HEK293 (cell line): ENCODE data around the gene AK5.

Source experiments
- CTCF ChIA-PET: fragments of 350-600 bp; formaldehyde crosslinking; extraction: SDS; loops from one replicate; lab custom pipeline; 2021; ENCODE audit warnings: antibody characterized with exemption; lab: Yijun Ruan, JAX
- POLR2A ChIA-PET: fragments of 300-600 bp; formaldehyde crosslinking; extraction: SDS; loops from one replicate; lab custom pipeline; 2020; ENCODE audit warnings: antibody characterized with exemption, inconsistent platforms; lab: Yijun Ruan, JAX
- H3K27ac ChIP-seq: fragments of 200-500 bp; sonication (Bioruptor generic); 2 replicates; pipeline ENCODE4 v1.5.1; 2014; ENCODE audit warnings: low read depth, low read length, control low read depth, inconsistent platforms; ENCODE audit errors: extremely low read depth
- H3K36me3 ChIP-seq, 2 experiments: fragments of 200-500 bp in 1 of 2; sonication (Bioruptor generic) in 1 of 2; 1 replicate in 1 of 2; 2 replicates in 1 of 2; pipeline ENCODE4 v1.5.1; 2014 to 2017; ENCODE audit warnings: inconsistent platforms in 2 of 2, low read length in 2 of 2; ENCODE audit not compliant: control insufficient read depth in 2 of 2, insufficient read depth in 1 of 2
- H3K4me1 ChIP-seq: fragments of 200-500 bp; sonication (Bioruptor generic); 2 replicates; pipeline ENCODE4 v1.5.1; 2014; ENCODE audit warnings: mild to moderate bottlenecking, low read length, inconsistent platforms; ENCODE audit not compliant: control insufficient read depth, insufficient read depth
- H3K4me3 ChIP-seq: 2 replicates; pipeline ENCODE4 v1.5.1; 2011; ENCODE audit warnings: low read depth, mild to moderate bottlenecking, control low read depth, low read length, moderate library complexity
- H3K9me3 ChIP-seq: fragments of 200-500 bp; sonication (Bioruptor generic); 2 replicates; pipeline ENCODE4 v1.5.1; 2014; ENCODE audit warnings: low read depth, low read length, inconsistent platforms; ENCODE audit not compliant: control insufficient read depth, insufficient read depth
- HOXD13 ChIP-seq: sonication (generic); formaldehyde crosslinking; IDR thresholded peaks from 2 replicates; pipeline ENCODE4 v1.8.0; 2022; ENCODE audit warnings: missing genetic modification reagents, borderline replicate concordance
- IKZF3 ChIP-seq: fragments of 450-650 bp; IDR thresholded peaks from 2 replicates; pipeline ENCODE4 v1.5.0; 2018; ENCODE audit warnings: missing biosample characterization, mild to moderate bottlenecking, missing genetic modification characterization, moderate library complexity
- KLF10 ChIP-seq: fragments of 450-650 bp; IDR thresholded peaks from 2 replicates; pipeline ENCODE4 v1.5.1; 2018; ENCODE audit warnings: missing biosample characterization, mild to moderate bottlenecking, missing genetic modification characterization
- SALL2 ChIP-seq: fragments of 450-650 bp; formaldehyde crosslinking; IDR thresholded peaks from 2 replicates; pipeline ENCODE4 v1.5.0; 2017; ENCODE audit warnings: missing biosample characterization, mild to moderate bottlenecking, missing genetic modification characterization, borderline replicate concordance
- SCRT1 ChIP-seq: fragments of 450-650 bp; formaldehyde crosslinking; IDR thresholded peaks from 2 replicates; pipeline ENCODE4 v1.5.1; 2016; ENCODE audit warnings: missing biosample characterization, missing genetic modification characterization, borderline replicate concordance
- WT1 ChIP-seq: fragments of 450-650 bp; formaldehyde crosslinking; IDR thresholded peaks from 2 replicates; pipeline ENCODE4 v1.5.1; 2016; ENCODE audit warnings: missing biosample characterization, missing genetic modification characterization
- ZNF114 ChIP-seq: fragments of 450-650 bp; formaldehyde crosslinking; IDR thresholded peaks from 2 replicates; pipeline ENCODE4 v1.5.0; 2017; ENCODE audit warnings: missing biosample characterization, missing genetic modification characterization
- ZNF140 ChIP-seq: fragments of 450-650 bp; formaldehyde crosslinking; IDR thresholded peaks from 2 replicates; pipeline ENCODE4 v1.5.1; 2016; ENCODE audit warnings: missing biosample characterization, missing genetic modification characterization
- ZNF146 ChIP-seq: fragments of 450-650 bp; formaldehyde crosslinking; IDR thresholded peaks from 2 replicates; pipeline ENCODE4 v1.5.1; 2016; ENCODE audit warnings: missing biosample characterization, missing genetic modification characterization
- ZNF169 ChIP-seq: fragments of 450-650 bp; formaldehyde crosslinking; IDR thresholded peaks from 2 replicates; pipeline ENCODE4 v1.5.1; 2016; ENCODE audit warnings: missing biosample characterization, missing genetic modification characterization
- ZNF221 ChIP-seq: fragments of 450-650 bp; formaldehyde crosslinking; IDR thresholded peaks from 2 replicates; pipeline ENCODE4 v1.5.1; 2017; ENCODE audit warnings: missing biosample characterization, missing genetic modification characterization, borderline replicate concordance
- ZNF341 ChIP-seq: fragments of 450-650 bp; formaldehyde crosslinking; IDR thresholded peaks from 2 replicates; pipeline ENCODE4; 2016; ENCODE audit warnings: low read depth, missing biosample characterization, missing genetic modification characterization
- ZNF416 ChIP-seq: fragments of 450-650 bp; formaldehyde crosslinking; IDR thresholded peaks from 2 replicates; pipeline ENCODE4 v1.5.1; 2016; ENCODE audit warnings: missing biosample characterization, missing genetic modification characterization
- ZNF555 ChIP-seq: fragments of 450-650 bp; formaldehyde crosslinking; conservative IDR thresholded peaks from 2 replicates; pipeline ENCODE4 v1.5.1; 2017; ENCODE audit warnings: missing biosample characterization, mild to moderate bottlenecking, missing genetic modification characterization, inconsistent platforms
- ZNF621 ChIP-seq: fragments of 450-650 bp; formaldehyde crosslinking; IDR thresholded peaks from 2 replicates; pipeline ENCODE4 v1.5.1; 2017; ENCODE audit warnings: missing biosample characterization, missing genetic modification characterization
- ZNF624 ChIP-seq: fragments of 450-650 bp; formaldehyde crosslinking; IDR thresholded peaks from 2 replicates; pipeline ENCODE4 v1.5.1; 2017; ENCODE audit warnings: missing biosample characterization, missing genetic modification characterization
- ZNF677 ChIP-seq: fragments of 450-650 bp; IDR thresholded peaks from 2 replicates; pipeline ENCODE4 v1.5.0; 2018; ENCODE audit warnings: missing biosample characterization, mild to moderate bottlenecking, missing genetic modification characterization, moderate library complexity
- ZNF777 ChIP-seq: fragments of 450-650 bp; formaldehyde crosslinking; IDR thresholded peaks from 2 replicates; pipeline ENCODE4 v1.5.1; 2017; ENCODE audit warnings: missing biosample characterization, missing genetic modification characterization, borderline replicate concordance
- TF ChIP-seq, protein P1 (sequence below): fragments of 450-650 bp; formaldehyde crosslinking; IDR thresholded peaks from 2 replicates; pipeline ENCODE4 v1.5.1; 2016; ENCODE audit warnings: missing biosample characterization, missing genetic modification characterization
- TF ChIP-seq, protein P2 (sequence below): fragments of 450-650 bp; formaldehyde crosslinking; conservative IDR thresholded peaks from 2 replicates; pipeline ENCODE4 v1.5.1; 2016; ENCODE audit warnings: low read depth, missing biosample characterization, missing genetic modification characterization
- TF ChIP-seq, protein P3 (sequence below): fragments of 450-650 bp; formaldehyde crosslinking; IDR thresholded peaks from 2 replicates; pipeline ENCODE4 v1.5.1; 2016; ENCODE audit warnings: missing biosample characterization, missing genetic modification characterization
- TF ChIP-seq, protein P4 (sequence below): fragments of 450-650 bp; formaldehyde crosslinking; IDR thresholded peaks from 2 replicates; pipeline ENCODE4 v1.5.1; 2017; ENCODE audit warnings: missing biosample characterization, missing genetic modification characterization
- TF ChIP-seq, protein P5 (sequence below): fragments of 450-650 bp; formaldehyde crosslinking; IDR thresholded peaks from 2 replicates; pipeline ENCODE4 v1.5.0; 2017; ENCODE audit warnings: missing biosample characterization, missing genetic modification characterization, borderline replicate concordance

The AK5 gene

DNA sequence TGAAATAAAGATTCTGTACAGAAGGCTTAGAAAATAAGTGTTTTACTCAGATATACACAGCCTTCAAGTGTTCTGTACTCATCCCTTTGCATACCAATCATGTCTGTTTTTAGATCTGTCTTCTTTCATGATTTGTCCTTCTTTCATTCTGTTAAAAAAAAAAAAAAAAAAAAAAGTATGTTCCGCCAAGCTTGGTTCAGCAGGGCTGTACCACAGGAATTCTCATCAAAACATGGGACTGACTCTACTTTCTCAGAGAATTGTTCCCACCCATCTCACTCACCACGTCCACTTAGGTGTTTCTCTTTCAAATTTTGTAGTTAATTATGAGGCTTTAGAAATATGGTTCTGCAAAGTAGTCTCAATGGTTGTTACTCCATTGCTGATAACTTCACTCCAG lies 119.0 kb downstream of the AK5 start:
- Histone ChIP-seq H3K4me3 (no peak overlapping the region), H3K27ac (no peak overlapping the region)
- POLR2A ChIA-PET = no interaction called here
- TF ChIP-seq IKZF3 (tag by site-specific recombination) (no peak), ZNF416 (tag by site-specific recombination) (no peak), SALL2 (tag by site-specific recombination) (no peak), ZNF114 (tag by site-specific recombination) (no peak), ZNF621 (tag by site-specific recombination) (no peak), SCRT1 (tag by site-specific recombination) (no peak), ZNF146 (tag by site-specific recombination) (no peak), ZNF555 (tag by site-specific recombination) (no peak), ZNF341 (tag by site-specific recombination) (no peak), ZNF140 (tag by site-specific recombination) (no peak), HOXD13 (CRISPR knock-in tag) (no peak), ZNF777 (tag by site-specific recombination) (no peak), ZNF624 (no peak), ZNF169 (tag by site-specific recombination) (no peak), ZNF677 (tag by site-specific recombination) (no peak)
- TF ChIP-seq, protein P1, sequence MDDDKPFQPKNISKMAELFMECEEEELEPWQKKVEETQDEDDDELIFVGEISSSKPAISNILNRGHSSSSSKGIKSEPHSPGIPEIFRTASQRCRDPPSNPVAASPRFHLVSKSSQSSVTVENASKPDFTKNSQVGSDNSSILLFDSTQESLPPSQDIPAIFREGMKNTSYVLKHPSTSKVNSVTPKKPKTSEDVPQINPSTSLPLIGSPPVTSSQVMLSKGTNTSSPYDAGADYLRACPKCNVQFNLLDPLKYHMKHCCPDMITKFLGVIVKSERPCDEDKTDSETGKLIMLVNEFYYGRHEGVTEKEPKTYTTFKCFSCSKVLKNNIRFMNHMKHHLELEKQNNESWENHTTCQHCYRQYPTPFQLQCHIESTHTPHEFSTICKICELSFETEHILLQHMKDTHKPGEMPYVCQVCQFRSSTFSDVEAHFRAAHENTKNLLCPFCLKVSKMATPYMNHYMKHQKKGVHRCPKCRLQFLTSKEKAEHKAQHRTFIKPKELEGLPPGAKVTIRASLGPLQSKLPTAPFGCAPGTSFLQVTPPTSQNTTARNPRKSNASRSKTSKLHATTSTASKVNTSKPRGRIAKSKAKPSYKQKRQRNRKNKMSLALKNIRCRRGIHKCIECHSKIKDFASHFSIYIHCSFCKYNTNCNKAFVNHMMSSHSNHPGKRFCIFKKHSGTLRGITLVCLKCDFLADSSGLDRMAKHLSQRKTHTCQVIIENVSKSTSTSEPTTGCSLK (tag by site-specific recombination) = no peak
- TF ChIP-seq, all 188 proteins: peak for 0
- CTCF ChIA-PET = interaction anchor here (0.7 kb wide), 1 partner anchor 11 kb away, joined by 3 read pairs; no protein-coding TSS in a partner anchor
- Histone ChIP-seq H3K36me3 (no peaks in the 10 kb centered on the region), H3K4me1 (no peaks in the 10 kb centered on the region), H3K9me3 (no peaks in the 10 kb centered on the region)

DNA sequence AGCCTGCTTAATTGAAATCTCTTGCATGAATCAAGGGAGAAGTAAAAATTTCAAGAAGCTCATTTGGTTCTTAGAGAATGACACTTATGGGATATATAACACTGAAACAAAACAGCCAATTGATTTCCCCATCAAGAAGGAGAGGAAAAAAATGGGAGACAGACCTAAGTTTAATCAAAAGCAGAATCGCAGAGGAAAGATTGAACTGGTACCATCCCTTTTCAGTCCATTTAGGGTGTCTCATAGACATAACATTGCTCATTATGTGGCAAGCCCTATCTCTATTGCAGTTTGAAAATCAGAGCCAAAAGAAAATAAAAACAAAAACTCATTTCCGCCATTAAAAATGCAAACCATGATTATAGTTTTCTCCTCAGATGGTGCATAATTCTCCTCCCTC lies 119.6 kb downstream of the AK5 start:
- H3K4me1 ChIP-seq = no peaks in the 10 kb centered on the region
- ChIA-PET CTCF (interaction anchor here (0.7 kb wide), 1 partner anchor 10 kb away, joined by 3 read pairs; no protein-coding TSS in a partner anchor), POLR2A (no interaction called here)
- no peak overlapping the region for H3K4me3 ChIP-seq
- no peaks in the 10 kb centered on the region for H3K9me3 ChIP-seq
- H3K36me3 ChIP-seq = no peaks in the 10 kb centered on the region
- no peak overlapping the region for H3K27ac ChIP-seq
- TF ChIP-seq WT1 (tag by site-specific recombination) = no peak
- TF ChIP-seq, protein P2, sequence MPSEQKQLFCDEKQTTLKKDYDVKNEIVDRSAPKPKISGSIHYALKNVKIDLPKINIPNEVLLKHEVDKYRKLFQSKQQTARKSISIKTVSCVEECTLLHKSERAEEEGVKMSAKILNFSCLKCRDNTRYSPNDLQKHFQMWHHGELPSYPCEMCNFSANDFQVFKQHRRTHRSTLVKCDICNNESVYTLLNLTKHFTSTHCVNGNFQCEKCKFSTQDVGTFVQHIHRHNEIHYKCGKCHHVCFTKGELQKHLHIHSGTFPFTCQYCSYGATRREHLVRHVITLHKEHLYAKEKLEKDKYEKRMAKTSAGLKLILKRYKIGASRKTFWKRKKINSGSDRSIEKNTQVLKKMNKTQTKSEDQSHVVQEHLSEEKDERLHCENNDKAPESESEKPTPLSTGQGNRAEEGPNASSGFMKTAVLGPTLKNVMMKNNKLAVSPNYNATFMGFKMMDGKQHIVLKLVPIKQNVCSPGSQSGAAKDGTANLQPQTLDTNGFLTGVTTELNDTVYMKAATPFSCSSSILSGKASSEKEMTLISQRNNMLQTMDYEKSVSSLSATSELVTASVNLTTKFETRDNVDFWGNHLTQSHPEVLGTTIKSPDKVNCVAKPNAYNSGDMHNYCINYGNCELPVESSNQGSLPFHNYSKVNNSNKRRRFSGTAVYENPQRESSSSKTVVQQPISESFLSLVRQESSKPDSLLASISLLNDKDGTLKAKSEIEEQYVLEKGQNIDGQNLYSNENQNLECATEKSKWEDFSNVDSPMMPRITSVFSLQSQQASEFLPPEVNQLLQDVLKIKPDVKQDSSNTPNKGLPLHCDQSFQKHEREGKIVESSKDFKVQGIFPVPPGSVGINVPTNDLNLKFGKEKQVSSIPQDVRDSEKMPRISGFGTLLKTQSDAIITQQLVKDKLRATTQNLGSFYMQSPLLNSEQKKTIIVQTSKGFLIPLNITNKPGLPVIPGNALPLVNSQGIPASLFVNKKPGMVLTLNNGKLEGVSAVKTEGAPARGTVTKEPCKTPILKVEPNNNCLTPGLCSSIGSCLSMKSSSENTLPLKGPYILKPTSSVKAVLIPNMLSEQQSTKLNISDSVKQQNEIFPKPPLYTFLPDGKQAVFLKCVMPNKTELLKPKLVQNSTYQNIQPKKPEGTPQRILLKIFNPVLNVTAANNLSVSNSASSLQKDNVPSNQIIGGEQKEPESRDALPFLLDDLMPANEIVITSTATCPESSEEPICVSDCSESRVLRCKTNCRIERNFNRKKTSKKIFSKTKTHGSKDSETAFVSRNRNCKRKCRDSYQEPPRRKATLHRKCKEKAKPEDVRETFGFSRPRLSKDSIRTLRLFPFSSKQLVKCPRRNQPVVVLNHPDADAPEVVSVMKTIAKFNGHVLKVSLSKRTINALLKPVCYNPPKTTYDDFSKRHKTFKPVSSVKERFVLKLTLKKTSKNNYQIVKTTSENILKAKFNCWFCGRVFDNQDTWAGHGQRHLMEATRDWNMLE (tag by site-specific recombination) = no peak
- no peak for TF ChIP-seq SCRT1 (tag by site-specific recombination)
- TF ChIP-seq, protein P3, sequence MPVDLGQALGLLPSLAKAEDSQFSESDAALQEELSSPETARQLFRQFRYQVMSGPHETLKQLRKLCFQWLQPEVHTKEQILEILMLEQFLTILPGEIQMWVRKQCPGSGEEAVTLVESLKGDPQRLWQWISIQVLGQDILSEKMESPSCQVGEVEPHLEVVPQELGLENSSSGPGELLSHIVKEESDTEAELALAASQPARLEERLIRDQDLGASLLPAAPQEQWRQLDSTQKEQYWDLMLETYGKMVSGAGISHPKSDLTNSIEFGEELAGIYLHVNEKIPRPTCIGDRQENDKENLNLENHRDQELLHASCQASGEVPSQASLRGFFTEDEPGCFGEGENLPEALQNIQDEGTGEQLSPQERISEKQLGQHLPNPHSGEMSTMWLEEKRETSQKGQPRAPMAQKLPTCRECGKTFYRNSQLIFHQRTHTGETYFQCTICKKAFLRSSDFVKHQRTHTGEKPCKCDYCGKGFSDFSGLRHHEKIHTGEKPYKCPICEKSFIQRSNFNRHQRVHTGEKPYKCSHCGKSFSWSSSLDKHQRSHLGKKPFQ (tag by site-specific recombination) = no peak
- TF ChIP-seq, protein P4, sequence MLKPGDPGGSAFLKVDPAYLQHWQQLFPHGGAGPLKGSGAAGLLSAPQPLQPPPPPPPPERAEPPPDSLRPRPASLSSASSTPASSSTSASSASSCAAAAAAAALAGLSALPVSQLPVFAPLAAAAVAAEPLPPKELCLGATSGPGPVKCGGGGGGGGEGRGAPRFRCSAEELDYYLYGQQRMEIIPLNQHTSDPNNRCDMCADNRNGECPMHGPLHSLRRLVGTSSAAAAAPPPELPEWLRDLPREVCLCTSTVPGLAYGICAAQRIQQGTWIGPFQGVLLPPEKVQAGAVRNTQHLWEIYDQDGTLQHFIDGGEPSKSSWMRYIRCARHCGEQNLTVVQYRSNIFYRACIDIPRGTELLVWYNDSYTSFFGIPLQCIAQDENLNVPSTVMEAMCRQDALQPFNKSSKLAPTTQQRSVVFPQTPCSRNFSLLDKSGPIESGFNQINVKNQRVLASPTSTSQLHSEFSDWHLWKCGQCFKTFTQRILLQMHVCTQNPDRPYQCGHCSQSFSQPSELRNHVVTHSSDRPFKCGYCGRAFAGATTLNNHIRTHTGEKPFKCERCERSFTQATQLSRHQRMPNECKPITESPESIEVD (tag by site-specific recombination) = no peak
- TF ChIP-seq ZNF221 (tag by site-specific recombination) = no peak
- TF ChIP-seq, protein P5, sequence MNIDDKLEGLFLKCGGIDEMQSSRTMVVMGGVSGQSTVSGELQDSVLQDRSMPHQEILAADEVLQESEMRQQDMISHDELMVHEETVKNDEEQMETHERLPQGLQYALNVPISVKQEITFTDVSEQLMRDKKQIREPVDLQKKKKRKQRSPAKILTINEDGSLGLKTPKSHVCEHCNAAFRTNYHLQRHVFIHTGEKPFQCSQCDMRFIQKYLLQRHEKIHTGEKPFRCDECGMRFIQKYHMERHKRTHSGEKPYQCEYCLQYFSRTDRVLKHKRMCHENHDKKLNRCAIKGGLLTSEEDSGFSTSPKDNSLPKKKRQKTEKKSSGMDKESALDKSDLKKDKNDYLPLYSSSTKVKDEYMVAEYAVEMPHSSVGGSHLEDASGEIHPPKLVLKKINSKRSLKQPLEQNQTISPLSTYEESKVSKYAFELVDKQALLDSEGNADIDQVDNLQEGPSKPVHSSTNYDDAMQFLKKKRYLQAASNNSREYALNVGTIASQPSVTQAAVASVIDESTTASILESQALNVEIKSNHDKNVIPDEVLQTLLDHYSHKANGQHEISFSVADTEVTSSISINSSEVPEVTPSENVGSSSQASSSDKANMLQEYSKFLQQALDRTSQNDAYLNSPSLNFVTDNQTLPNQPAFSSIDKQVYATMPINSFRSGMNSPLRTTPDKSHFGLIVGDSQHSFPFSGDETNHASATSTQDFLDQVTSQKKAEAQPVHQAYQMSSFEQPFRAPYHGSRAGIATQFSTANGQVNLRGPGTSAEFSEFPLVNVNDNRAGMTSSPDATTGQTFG (tag by site-specific recombination) = no peak
- no peak for TF ChIP-seq KLF10 (tag by site-specific recombination)
